Caco-2 (cell line): ENCODE data around the gene GTF2E1. TPM values are rescaled to one million over a fixed set of nuclear protein-coding genes. Genes with fewer than 3 reads are reported as not detected.

Source experiments
- BruUV-seq: library from RNA; stranded (reverse); fragments of 400-500 nt; replicated peaks from 2 replicates; lab custom pipeline; 2021; lab: Mats Ljungman, UMichigan
- CTCF ChIA-PET: fragments of 300-600 bp; sonication (Branson Sonifier 250); formaldehyde crosslinking; loops from one replicate; lab custom pipeline; 2022; ENCODE audit warnings: antibody characterized with exemption; lab: Charles Lee
- POLR2A ChIA-PET: fragments of 300-600 bp; sonication (Branson Sonifier 250); formaldehyde crosslinking; loops from one replicate; lab custom pipeline; 2022; ENCODE audit warnings: antibody characterized with exemption; lab: Charles Lee
- DNase-seq, 2 experiments: peaks; one replicate each; pipeline versions ENCODE4 v3.0.0 to v3.0.0-alpha.2; 2020 to 2022
- H3K27me3 ChIP-seq: replicated peaks from 2 replicates; pipeline ENCODE4 v1.6.0; 2011; ENCODE audit warnings: low read length; ENCODE audit not compliant: control insufficient read depth, insufficient read depth
- H3K36me3 ChIP-seq: 2 replicates; pipeline ENCODE4 v1.5.1; 2011; ENCODE audit warnings: low read length; ENCODE audit not compliant: control insufficient read depth, insufficient read depth
- H3K4me1 ChIP-seq: fragments of 250-450 bp; sonication (Bioruptor Pico); 2 replicates; pipeline ENCODE4 v1.5.1; 2020; ENCODE audit warnings: mild to moderate bottlenecking
- H3K4me3 ChIP-seq: 2 replicates; pipeline ENCODE4 v1.5.1; 2011; ENCODE audit warnings: low read depth, mild to moderate bottlenecking, control low read depth, low read length
- H3K9me3 ChIP-seq: fragments of 250-450 bp; sonication (Bioruptor Pico); 2 replicates; pipeline ENCODE4 v1.5.1; 2020; ENCODE audit warnings: mild to moderate bottlenecking, moderate library complexity
- H3K27ac Mint-ChIP-seq: one replicate; pipeline ENCODE4 v1.8.0; 2022; ENCODE audit warnings: mixed read lengths; ENCODE audit not compliant: unreplicated experiment
- H3K27me3 Mint-ChIP-seq: one replicate; pipeline ENCODE4 v1.8.0; 2022; ENCODE audit warnings: mixed read lengths; ENCODE audit not compliant: insufficient read depth, unreplicated experiment
- H3K36me3 Mint-ChIP-seq: one replicate; pipeline ENCODE4 v1.8.0; 2022; ENCODE audit warnings: mild to moderate bottlenecking, mixed read lengths; ENCODE audit not compliant: insufficient read depth, unreplicated experiment
- H3K4me1 Mint-ChIP-seq: one replicate; pipeline ENCODE4 v1.8.0; 2022; ENCODE audit warnings: low read depth, mixed read lengths; ENCODE audit not compliant: unreplicated experiment
- H3K4me3 Mint-ChIP-seq: one replicate; pipeline ENCODE4 v1.8.0; 2022; ENCODE audit warnings: mild to moderate bottlenecking, moderate library complexity, mixed read lengths; ENCODE audit not compliant: unreplicated experiment
- H3K9me3 Mint-ChIP-seq: one replicate; pipeline ENCODE4 v1.8.0; 2022; ENCODE audit warnings: mixed read lengths; ENCODE audit not compliant: unreplicated experiment
- CTCF ChIP-seq, 2 experiments: fragments of 200-600 bp in 1 of 2; IDR thresholded peaks; 1 replicate in 1 of 2; 2 replicates in 1 of 2; pipeline versions ENCODE4 v1.5.1 to v1.8.0; 2011 to 2022; ENCODE audit warnings: antibody characterized with exemption in 1 of 2, control low read depth in 1 of 2, inconsistent platforms in 1 of 2, low read depth in 1 of 2, low read length in 1 of 2, mild to moderate bottlenecking in 1 of 2, moderate library complexity in 1 of 2; ENCODE audit not compliant: insufficient read depth in 1 of 2, severe bottlenecking in 1 of 2, unreplicated experiment in 1 of 2
- intact Hi-C: fragments of 100-400 bp; cut with micrococcal nuclease; formaldehyde crosslinking; loops from one replicate; pipeline ENCODE4 v1.10.0; 2022; ENCODE audit not compliant: unreplicated experiment
- total RNA-seq: library from RNA; stranded (reverse); gene quantifications from 2 replicates; pipeline ENCODE4 v1.2.3, GENCODE V29; 2022

GTF2E1 gene
- total RNA-seq, 1 experiment from 2014 or later = 30.6 TPM

- Mint-ChIP-seq H3K4me1 (no peaks in the 10 kb centered on the region), H3K9me3 (no peaks in the 10 kb centered on the region), H3K36me3 (no peaks in the 10 kb centered on the region), H3K4me3 (no peak overlapping the region), H3K27me3 (peaks cover 7% of the 10 kb centered on the region), H3K27ac (no peak overlapping the region)
- intact Hi-C loops = no loop called here
- ChIA-PET CTCF (no interaction called here), POLR2A (no interaction called here)
- H3K36me3 ChIP-seq = no peaks in the 10 kb centered on the region
- DNase-seq = no peak
- no peaks in the 10 kb centered on the region for H3K27me3 ChIP-seq
- TF ChIP-seq CTCF (IDR thresholded peaks at IDR 0.05; ENCODE audit: insufficient read depth in 1 of 2, low read depth in 1 of 2, low read length in 1 of 2, severe bottlenecking in 1 of 2, unreplicated experiment in 1 of 2) = no peak
- H3K9me3 ChIP-seq = no peaks in the 10 kb centered on the region
- peaks cover 5% of the 10 kb centered on the region; the same call in 1 of the 2 replicates for H3K4me1 ChIP-seq
- no TSS peak for BruUV-seq
- no peak overlapping the region for H3K4me3 ChIP-seq
These were observed 78.9 kb downstream of the GTF2E1 start for GRCh38 chr3:120821426-120821825.

DNA sequence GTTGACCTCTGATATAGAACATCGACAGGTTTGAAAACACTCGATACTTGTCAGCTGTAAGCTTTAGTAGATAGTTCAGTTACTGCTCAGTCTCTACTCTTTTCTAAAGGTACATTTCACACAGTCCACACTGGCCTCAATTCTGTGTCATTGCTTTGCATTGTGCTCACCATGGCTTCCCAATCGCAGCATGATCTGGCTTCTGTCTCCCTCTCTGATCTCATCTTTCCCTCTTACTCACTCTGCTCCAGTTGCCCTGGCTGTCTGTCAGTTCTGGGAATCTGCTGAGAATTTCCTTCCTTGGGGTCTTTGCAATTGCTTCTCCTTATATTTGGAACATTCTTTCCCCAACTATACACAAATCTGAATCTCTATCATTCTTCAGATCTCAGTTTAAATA, 80.6 kb downstream of the GTF2E1 start:
- TF ChIP-seq CTCF (IDR thresholded peaks at IDR 0.05; ENCODE audit: insufficient read depth in 1 of 2, low read depth in 1 of 2, low read length in 1 of 2, severe bottlenecking in 1 of 2, unreplicated experiment in 1 of 2) = no peak
- peaks cover 4% of the 10 kb centered on the region for H3K27me3 Mint-ChIP-seq

GRCh38 chr3:120824613-120825012, 82.1 kb downstream of the GTF2E1 start:
- Mint-ChIP-seq H3K27ac (no peak overlapping the region), H3K36me3 (no peaks in the 10 kb centered on the region), H3K27me3 (peaks cover 2% of the 10 kb centered on the region), H3K4me3 (no peak overlapping the region), H3K4me1 (no peaks in the 10 kb centered on the region), H3K9me3 (no peaks in the 10 kb centered on the region)
- BruUV-seq = no TSS peak
- intact Hi-C loops = no loop called here
- H3K4me3 ChIP-seq = no peak overlapping the region
- TF ChIP-seq CTCF (IDR thresholded peaks at IDR 0.05; ENCODE audit: insufficient read depth in 1 of 2, low read depth in 1 of 2, low read length in 1 of 2, severe bottlenecking in 1 of 2, unreplicated experiment in 1 of 2) = no peak
- H3K4me1 ChIP-seq = peaks cover 5% of the 10 kb centered on the region; the same call in 1 of the 2 replicates
- no peak for DNase-seq
- ChIA-PET CTCF (no interaction called here), POLR2A (no interaction called here)
- H3K27me3 ChIP-seq = no peaks in the 10 kb centered on the region
- no peaks in the 10 kb centered on the region for H3K9me3 ChIP-seq
- H3K36me3 ChIP-seq = no peaks in the 10 kb centered on the region

More for the DNA sequence above, 80.6 kb downstream of the GTF2E1 start:
- Mint-ChIP-seq H3K36me3 (no peaks in the 10 kb centered on the region), H3K4me3 (no peak overlapping the region), H3K9me3 (no peaks in the 10 kb centered on the region), H3K27ac (no peak overlapping the region), H3K4me1 (no peaks in the 10 kb centered on the region)
- Histone ChIP-seq H3K9me3 (no peaks in the 10 kb centered on the region), H3K36me3 (no peaks in the 10 kb centered on the region), H3K4me3 (no peak overlapping the region), H3K27me3 (no peaks in the 10 kb centered on the region), H3K4me1 (peaks cover 5% of the 10 kb centered on the region; the same call in 1 of the 2 replicates)
- no TSS peak for BruUV-seq
- CTCF ChIA-PET = no interaction called here
- no peak for DNase-seq
- intact Hi-C loops = no loop called here
- POLR2A ChIA-PET = no interaction called here
